CD8-positive, alpha-beta memory T cell (primary cell): ENCODE measurements around the gene PES1. TPM values are rescaled to one million over a fixed set of nuclear protein-coding genes. Genes with fewer than 3 reads are reported as not detected.
"Not testable (repeated sequence)": the region's sequence is repeated elsewhere in the genome, so short reads cannot be mapped to it uniquely, and the experiment has no call there.

Source experiments
- CTCF ChIA-PET: fragments of 350-600 bp; sonication (Branson Sonifier 250); formaldehyde crosslinking; loops from one replicate; lab custom pipeline; 2021; ENCODE audit warnings: antibody characterized with exemption; lab: Charles Lee
- POLR2A ChIA-PET: fragments of 350-600 bp; sonication (Branson Sonifier 250); formaldehyde crosslinking; loops from one replicate; lab custom pipeline; 2021; ENCODE audit warnings: antibody characterized with exemption; lab: Charles Lee
- DNase-seq, 5 donors: peaks; one replicate each; pipeline versions ENCODE4 v3.0.0 to v3.0.0-alpha.2; 2020 to 2022; ENCODE audit warnings: mixed read lengths in 1 of 5
- H3K27ac ChIP-seq: one replicate; pipeline ENCODE4 v1.7.0; 2013; ENCODE audit warnings: low read depth, mild to moderate bottlenecking, low read length, moderate library complexity
- H3K27me3 ChIP-seq: 2 replicates; pipeline ENCODE4 v1.7.0; 2013; ENCODE audit warnings: low read length, mild to moderate bottlenecking; ENCODE audit not compliant: insufficient read depth, poor library complexity, severe bottlenecking
- H3K36me3 ChIP-seq: 2 replicates; pipeline ENCODE4 v1.7.0; 2013; ENCODE audit warnings: mild to moderate bottlenecking, low read length, moderate library complexity; ENCODE audit not compliant: insufficient read depth
- H3K4me1 ChIP-seq: 2 replicates; pipeline ENCODE4 v1.7.0; 2013; ENCODE audit warnings: mild to moderate bottlenecking, low read length, moderate library complexity; ENCODE audit not compliant: insufficient read depth
- H3K4me3 ChIP-seq: 2 replicates; pipeline ENCODE4 v1.7.0; 2013; ENCODE audit warnings: mild to moderate bottlenecking, low read length
- H3K9me3 ChIP-seq: 2 replicates; pipeline ENCODE4 v1.7.0; 2013; ENCODE audit warnings: mild to moderate bottlenecking, low read length
- H3K27ac Mint-ChIP-seq, 8 donors: one replicate each; pipeline ENCODE4 v1.8.0; 2020 to 2021; ENCODE audit warnings: mixed read lengths in 8 of 8, mild to moderate bottlenecking in 6 of 8, inconsistent platforms in 3 of 8, moderate library complexity in 3 of 8
- H3K27me3 Mint-ChIP-seq, 2 donors: one replicate each; pipeline ENCODE4 v1.8.0; 2020 to 2021; ENCODE audit warnings: mixed read lengths in 2 of 2, mild to moderate bottlenecking in 1 of 2, moderate library complexity in 1 of 2
- H3K36me3 Mint-ChIP-seq, 3 donors: one replicate each; pipeline ENCODE4 v1.8.0; 2020 to 2021; ENCODE audit warnings: mixed read lengths in 3 of 3, inconsistent platforms in 1 of 3, mild to moderate bottlenecking in 1 of 3
- H3K4me1 Mint-ChIP-seq, 3 donors: one replicate each; pipeline ENCODE4 v1.8.0; 2020 to 2021; ENCODE audit warnings: mixed read lengths in 3 of 3, inconsistent platforms in 1 of 3, mild to moderate bottlenecking in 1 of 3
- H3K4me3 Mint-ChIP-seq, 7 donors: one replicate each; pipeline ENCODE4 v1.8.0; 2020 to 2021; ENCODE audit warnings: mixed read lengths in 7 of 7, mild to moderate bottlenecking in 6 of 7, moderate library complexity in 4 of 7, inconsistent platforms in 2 of 7
- H3K9me3 Mint-ChIP-seq, 5 donors: one replicate each; pipeline ENCODE4 v1.8.0; 2020 to 2022; ENCODE audit warnings: mixed read lengths in 5 of 5, mild to moderate bottlenecking in 3 of 5, moderate library complexity in 2 of 5, inconsistent platforms in 1 of 5
- polyA plus RNA-seq: library from polyadenylated mRNA; unstranded; fragments of 300-500 nt; fragmentation: Illumina TruSeq; gene quantifications from one replicate; pipeline ENCODE4 v1.2.3, GENCODE V29; 2021
- total RNA-seq, 2 experiments: library from RNA; stranded (reverse); gene quantifications; one replicate each; pipeline ENCODE4 v1.2.3, GENCODE V29; 2021

PES1 gene
- total and polyA plus RNA-seq, 3 experiments from 2014 or later: 46.5 to 187 (median 186) TPM

DNA sequence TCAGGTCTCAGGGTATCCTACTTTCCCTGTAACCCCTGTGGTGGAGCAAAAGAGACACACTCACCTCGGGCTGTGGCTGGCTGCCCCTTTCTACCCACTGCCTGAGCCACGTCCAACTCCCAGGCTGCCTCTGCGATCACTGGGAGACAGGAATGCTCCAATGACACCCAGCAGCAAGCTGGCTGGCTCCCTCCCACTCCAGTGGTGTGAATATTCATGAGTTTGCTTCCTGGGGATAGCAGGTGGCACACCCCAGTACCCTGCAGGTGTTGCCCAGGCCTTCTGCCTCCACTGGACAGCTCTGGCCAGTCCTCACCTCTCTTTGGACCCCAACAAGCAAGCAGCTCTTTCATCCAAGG is 27.0 kb downstream of the PES1 start:
- Histone ChIP-seq H3K27me3 (no peaks in the 10 kb centered on the region), H3K4me1 (no peaks in the 10 kb centered on the region), H3K4me3 (no peak overlapping the region), H3K9me3 (no peaks in the 10 kb centered on the region), H3K36me3 (no peaks in the 10 kb centered on the region), H3K27ac (no peak overlapping the region)
- H3K27ac Mint-ChIP-seq: no peak overlapping the region
- no peaks in the 10 kb centered on the region for H3K9me3 Mint-ChIP-seq
- H3K36me3 Mint-ChIP-seq: no peaks in the 10 kb centered on the region
- ChIA-PET POLR2A (no interaction called here), CTCF (no interaction called here)
- H3K27me3 Mint-ChIP-seq: peaks cover 6 to 17% of the 10 kb centered on the region in 2 donors
- no peak for DNase-seq
- no peak overlapping the region for H3K4me3 Mint-ChIP-seq
- no peaks in the 10 kb centered on the region for H3K4me1 Mint-ChIP-seq

DNA sequence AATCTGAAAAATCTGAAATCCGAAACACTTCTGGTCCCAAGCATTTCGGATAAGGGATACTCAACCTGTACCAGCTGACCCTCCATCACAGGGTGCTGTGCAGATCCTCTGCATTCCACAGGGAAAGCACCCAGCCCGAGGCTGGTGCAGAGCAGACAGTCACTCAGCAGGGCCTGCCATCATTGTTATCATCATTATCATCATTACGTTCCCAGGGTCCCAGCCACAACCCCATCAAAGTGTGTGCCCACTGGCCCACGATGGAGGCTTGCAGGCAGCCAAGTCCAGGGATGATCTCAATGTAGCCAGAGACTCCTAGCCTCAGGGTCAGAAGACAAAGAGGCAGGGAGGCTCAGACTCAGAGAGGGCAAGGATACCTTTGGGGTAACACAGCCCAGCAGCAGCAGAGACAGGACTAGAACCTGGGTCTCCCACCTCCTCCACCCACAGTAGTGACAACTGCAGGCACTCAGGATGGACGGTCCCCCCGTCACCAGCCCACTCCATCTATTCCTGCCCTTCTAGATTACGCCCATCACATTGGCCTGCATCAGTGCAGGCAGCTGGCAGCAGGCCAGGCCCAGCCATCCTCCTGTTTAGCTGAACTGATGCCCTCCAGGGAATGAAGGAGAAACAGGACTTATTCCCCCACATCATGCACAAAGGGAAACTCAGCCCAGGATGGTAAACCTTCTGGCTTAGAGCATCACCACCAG is 27.5 kb downstream of the PES1 start:
- H3K9me3 Mint-ChIP-seq: no peaks in the 10 kb centered on the region
- Histone ChIP-seq H3K27me3 (no peaks in the 10 kb centered on the region), H3K27ac (no peak overlapping the region), H3K4me1 (no peaks in the 10 kb centered on the region), H3K36me3 (no peaks in the 10 kb centered on the region), H3K9me3 (no peaks in the 10 kb centered on the region), H3K4me3 (no peak overlapping the region)
- peaks cover 7 to 14% of the 10 kb centered on the region in 2 donors for H3K27me3 Mint-ChIP-seq
- H3K4me1 Mint-ChIP-seq: no peaks in the 10 kb centered on the region
- no peak overlapping the region for H3K4me3 Mint-ChIP-seq
- no peak for DNase-seq
- ChIA-PET CTCF (no interaction called here), POLR2A (no interaction called here)
- H3K36me3 Mint-ChIP-seq: no peaks in the 10 kb centered on the region
- peak overlapping the region in 1 of 8 donors; percentile 91 for H3K27ac Mint-ChIP-seq

DNA sequence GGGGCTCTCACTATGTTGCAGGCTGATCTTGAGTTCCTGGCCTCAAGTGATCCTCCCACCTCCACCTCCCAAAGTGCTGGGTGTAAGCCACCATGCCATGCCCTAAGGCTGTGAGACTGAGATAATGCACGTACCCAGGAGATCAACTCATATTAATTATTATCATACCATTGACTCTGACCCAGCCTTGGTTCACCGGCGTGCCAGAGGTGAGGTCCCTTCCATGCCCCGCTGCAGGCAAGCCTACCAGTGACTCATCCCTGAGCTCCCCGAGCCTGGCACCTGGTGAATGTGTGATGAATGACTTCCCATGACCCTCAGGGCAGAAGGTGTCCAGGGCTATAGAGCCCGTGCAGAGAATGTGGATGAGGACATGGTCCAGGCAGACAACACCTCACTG is 29.3 kb downstream of the PES1 start:
- H3K27ac Mint-ChIP-seq: no peak overlapping the region
- H3K4me1 Mint-ChIP-seq: no peaks in the 10 kb centered on the region
- ChIA-PET POLR2A (no interaction called here), CTCF (no interaction called here)
- no peak overlapping the region for H3K4me3 Mint-ChIP-seq
- peaks cover 2 to 6% of the 10 kb centered on the region in 2 donors for H3K27me3 Mint-ChIP-seq
- Histone ChIP-seq H3K36me3 (no peaks in the 10 kb centered on the region), H3K27me3 (no peaks in the 10 kb centered on the region), H3K4me1 (no peaks in the 10 kb centered on the region), H3K9me3 (no peaks in the 10 kb centered on the region), H3K27ac (no peak overlapping the region), H3K4me3 (no peak overlapping the region)
- no peaks in the 10 kb centered on the region for H3K9me3 Mint-ChIP-seq
- no peak for DNase-seq
- H3K36me3 Mint-ChIP-seq: no peaks in the 10 kb centered on the region

DNA sequence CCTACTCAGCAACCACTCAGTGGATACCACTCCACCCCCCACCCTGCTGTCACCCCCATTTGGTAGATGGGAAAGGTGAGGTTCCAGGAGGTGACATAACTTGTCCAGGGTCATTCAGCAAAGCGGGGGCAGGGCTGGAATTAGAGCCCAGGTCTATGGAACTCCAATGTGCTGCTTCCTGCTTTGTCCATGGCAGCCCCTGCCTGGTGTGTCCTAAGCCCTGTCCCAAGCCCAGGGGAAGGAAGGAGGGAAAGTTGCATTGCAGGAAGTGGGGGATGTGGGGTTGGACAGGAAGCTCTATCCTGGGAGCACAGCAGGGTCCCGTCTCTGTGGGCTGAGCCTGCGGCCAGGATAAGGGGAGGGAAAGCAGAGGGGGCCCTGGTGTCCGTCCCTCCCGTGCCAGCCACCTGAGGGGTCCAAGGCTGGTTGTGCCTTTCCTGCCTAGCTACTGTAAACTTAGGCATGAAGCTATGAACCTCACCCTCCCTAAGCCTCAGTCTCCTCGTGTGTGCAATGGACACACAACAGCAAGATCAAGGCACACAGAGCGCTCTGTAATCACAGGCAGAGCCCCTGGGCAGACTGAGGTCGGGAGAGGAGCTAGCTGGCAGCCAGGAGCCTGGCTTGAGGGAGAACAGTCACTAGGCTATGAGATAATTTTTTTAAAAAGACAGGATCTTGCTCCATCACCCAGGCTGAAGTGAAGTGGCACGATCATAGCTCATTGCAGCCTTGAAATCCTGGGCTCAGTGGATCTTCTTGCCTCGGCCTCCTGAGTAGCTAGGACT is 30.1 kb downstream of the PES1 start:
- Mint-ChIP-seq H3K4me3 (no peak overlapping the region), H3K4me1 (no peaks in the 10 kb centered on the region), H3K27me3 (peaks cover 2 to 6% of the 10 kb centered on the region in 2 donors), H3K27ac (peak overlapping the region in 1 of 8 donors; percentile 63), H3K36me3 (no peaks in the 10 kb centered on the region), H3K9me3 (no peaks in the 10 kb centered on the region)
- H3K36me3 ChIP-seq: no peaks in the 10 kb centered on the region
- CTCF ChIA-PET: no interaction called here
- no peak for DNase-seq
- POLR2A ChIA-PET: no interaction called here
- no peak overlapping the region for H3K27ac ChIP-seq
- no peaks in the 10 kb centered on the region for H3K4me1 ChIP-seq
- H3K9me3 ChIP-seq: no peaks in the 10 kb centered on the region
- H3K4me3 ChIP-seq: no peak overlapping the region
- no peaks in the 10 kb centered on the region for H3K27me3 ChIP-seq

DNA sequence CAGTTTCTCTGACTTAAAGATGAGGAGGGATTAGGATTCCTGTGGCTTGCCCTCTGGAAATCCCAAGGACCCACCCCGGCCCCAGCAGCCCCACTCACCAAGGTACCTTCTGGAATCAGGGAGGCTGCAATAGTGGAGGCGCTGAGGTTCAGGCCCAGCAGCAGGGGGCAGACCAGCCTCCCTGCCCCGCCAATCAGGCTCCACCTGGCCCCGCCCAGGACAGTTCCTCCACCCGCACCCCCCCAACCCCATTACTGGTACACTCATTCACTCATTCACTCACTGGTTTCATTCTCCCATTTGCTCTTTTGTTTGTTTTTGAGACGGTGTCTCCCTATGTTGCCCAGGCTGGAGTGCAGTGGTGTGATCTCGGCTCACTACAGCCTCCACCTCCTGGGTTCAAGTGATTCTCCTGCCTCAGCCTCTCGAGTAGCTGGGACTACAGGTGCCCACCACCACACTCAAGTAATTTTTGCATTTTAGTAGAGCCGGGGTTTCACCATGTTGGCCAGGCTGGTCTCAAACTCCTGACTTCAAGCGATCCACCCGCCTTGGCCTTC is 31.0 kb downstream of the PES1 start:
- H3K36me3 Mint-ChIP-seq, H3K4me3 ChIP-seq, DNase-seq, H3K4me1 ChIP-seq, POLR2A ChIA-PET, H3K4me1 Mint-ChIP-seq, H3K27ac ChIP-seq, H3K4me3 Mint-ChIP-seq, CTCF ChIA-PET, H3K9me3 ChIP-seq, H3K36me3 ChIP-seq, H3K9me3 Mint-ChIP-seq, H3K27me3 ChIP-seq, H3K27me3 Mint-ChIP-seq, H3K27ac Mint-ChIP-seq: not testable (repeated sequence)

DNA sequence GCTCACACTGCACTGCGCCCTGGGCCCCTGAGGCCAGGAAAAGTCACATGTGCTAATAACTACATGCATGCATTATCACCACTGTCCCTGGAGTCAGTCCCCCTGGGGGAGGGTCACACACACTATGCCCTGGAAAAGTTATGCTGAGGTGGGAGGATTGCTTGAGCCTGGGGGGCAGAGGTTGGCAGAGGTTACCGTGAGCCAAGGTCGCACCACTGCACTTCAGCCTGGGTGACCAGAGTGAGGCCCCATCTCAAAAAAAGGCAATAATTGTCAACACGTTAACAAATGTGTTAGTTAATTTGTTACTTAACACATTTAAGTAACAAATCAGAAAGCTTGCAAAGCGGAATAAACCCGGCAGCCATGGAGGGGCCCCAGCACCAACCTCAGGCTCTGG is 31.8 kb downstream of the PES1 start:
- CTCF ChIA-PET: no interaction called here
- Histone ChIP-seq H3K36me3 (no peaks in the 10 kb centered on the region), H3K4me3 (no peak overlapping the region), H3K4me1 (no peaks in the 10 kb centered on the region), H3K27ac (no peak overlapping the region), H3K9me3 (no peaks in the 10 kb centered on the region), H3K27me3 (no peaks in the 10 kb centered on the region)
- no peak overlapping the region for H3K4me3 Mint-ChIP-seq
- H3K27ac Mint-ChIP-seq: no peak overlapping the region
- no peaks in the 10 kb centered on the region for H3K9me3 Mint-ChIP-seq
- no peaks in the 10 kb centered on the region for H3K4me1 Mint-ChIP-seq
- POLR2A ChIA-PET: no interaction called here
- no peak for DNase-seq
- H3K27me3 Mint-ChIP-seq: peaks cover 2 to 6% of the 10 kb centered on the region in 2 donors
- no peaks in the 10 kb centered on the region for H3K36me3 Mint-ChIP-seq

DNA sequence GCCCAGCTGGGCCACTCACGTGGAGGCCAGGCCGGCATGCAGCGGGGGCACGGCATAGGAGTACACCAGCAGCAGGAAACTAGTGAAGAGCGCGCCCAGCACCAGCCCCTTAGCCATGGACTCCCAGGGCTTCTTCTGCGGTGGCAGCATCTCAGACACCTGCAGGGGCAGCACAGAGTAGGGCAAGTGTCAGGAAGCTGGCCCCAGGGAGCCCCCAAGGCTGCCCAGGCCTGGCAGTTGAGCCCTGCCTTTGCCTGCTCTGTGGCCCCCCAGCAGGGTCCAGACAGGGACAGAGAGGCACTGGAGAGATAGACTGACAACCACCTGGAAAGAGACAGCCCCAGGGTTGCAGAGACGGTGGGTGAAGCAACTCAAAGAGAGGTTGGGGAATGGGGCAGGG is 34.5 kb downstream of the PES1 start:
- no peaks in the 10 kb centered on the region for H3K27me3 ChIP-seq
- CTCF ChIA-PET: no interaction called here
- Mint-ChIP-seq H3K9me3 (no peaks in the 10 kb centered on the region), H3K27ac (no peak overlapping the region), H3K4me3 (no peak overlapping the region), H3K4me1 (no peaks in the 10 kb centered on the region), H3K27me3 (peaks cover 2 to 6% of the 10 kb centered on the region in 2 donors), H3K36me3 (no peaks in the 10 kb centered on the region)
- no peaks in the 10 kb centered on the region for H3K9me3 ChIP-seq
- no peaks in the 10 kb centered on the region for H3K4me1 ChIP-seq
- H3K36me3 ChIP-seq: no peaks in the 10 kb centered on the region
- H3K27ac ChIP-seq: no peak overlapping the region
- H3K4me3 ChIP-seq: no peak overlapping the region
- POLR2A ChIA-PET: no interaction called here
- DNase-seq: no peak

DNA sequence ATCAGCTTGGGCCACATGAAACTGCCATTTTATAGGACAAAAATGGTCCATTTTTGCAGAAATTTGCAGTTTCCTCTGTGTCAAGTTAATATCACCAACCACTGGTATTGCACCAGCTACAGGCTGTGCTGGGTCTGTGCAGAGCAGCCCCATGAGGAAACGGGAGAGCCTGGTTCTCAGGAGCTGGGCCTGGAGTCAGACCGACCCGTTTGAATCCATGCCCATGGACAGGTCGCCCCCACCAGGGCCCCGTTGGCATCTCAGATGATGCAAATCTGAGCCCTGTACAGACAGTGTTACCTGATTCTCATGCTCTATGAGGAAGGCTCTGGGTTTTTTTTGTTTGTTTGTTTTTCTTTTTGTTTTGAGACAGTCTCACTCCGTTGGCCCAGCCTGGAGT is 35.3 kb downstream of the PES1 start:
- no peaks in the 10 kb centered on the region for H3K36me3 Mint-ChIP-seq
- no peak for DNase-seq
- no peaks in the 10 kb centered on the region for H3K36me3 ChIP-seq
- H3K27me3 Mint-ChIP-seq: peaks cover 2% of the 10 kb centered on the region in 2 donors
- CTCF ChIA-PET: no interaction called here
- H3K27ac ChIP-seq: no peak overlapping the region
- no peak overlapping the region for H3K27ac Mint-ChIP-seq
- H3K27me3 ChIP-seq: no peaks in the 10 kb centered on the region
- no peaks in the 10 kb centered on the region for H3K9me3 Mint-ChIP-seq
- POLR2A ChIA-PET: no interaction called here
- no peaks in the 10 kb centered on the region for H3K4me1 Mint-ChIP-seq
- no peak overlapping the region for H3K4me3 Mint-ChIP-seq
- H3K4me1 ChIP-seq: no peaks in the 10 kb centered on the region
- no peaks in the 10 kb centered on the region for H3K9me3 ChIP-seq
- no peak overlapping the region for H3K4me3 ChIP-seq
